MCF 10A (cell line): Measurements from ENCODE around the gene ARSG. TPM values are rescaled to one million over a fixed set of nuclear protein-coding genes. Genes with fewer than 3 reads are reported as not detected.

Experiments
- BruUV-seq: library from RNA; stranded (reverse); fragments of 400-500 nt; replicated peaks from 2 replicates; lab custom pipeline; 2021; lab: Mats Ljungman, UMichigan
- CTCF ChIA-PET: fragments of 300-600 bp; sonication (Branson Sonifier 250); formaldehyde crosslinking; extraction: SDS; loops from one replicate; lab custom pipeline; 2021; ENCODE audit warnings: antibody characterized with exemption, inconsistent platforms; lab: Yijun Ruan, JAX
- POLR2A ChIA-PET: fragments of 300-600, 350-650 bp; sonication (Branson Sonifier 250); formaldehyde crosslinking; extraction: SDS; loops from one replicate; lab custom pipeline; 2020; ENCODE audit warnings: antibody characterized with exemption, inconsistent platforms; lab: Yijun Ruan, JAX
- DNase-seq: peaks from one replicate; pipeline ENCODE4 v3.0.0-alpha.2; 2018; ENCODE audit not compliant: unreplicated experiment
- H3K27ac Mint-ChIP-seq: one replicate; pipeline ENCODE4 v1.8.0; 2022; ENCODE audit warnings: mild to moderate bottlenecking, low read depth, mixed read lengths; ENCODE audit not compliant: unreplicated experiment
- H3K27me3 Mint-ChIP-seq: one replicate; pipeline ENCODE4 v1.8.0; 2022; ENCODE audit warnings: mixed read lengths; ENCODE audit not compliant: insufficient read depth, unreplicated experiment
- H3K36me3 Mint-ChIP-seq: one replicate; pipeline ENCODE4 v1.8.0; 2022; ENCODE audit warnings: mild to moderate bottlenecking, moderate library complexity, mixed read lengths; ENCODE audit not compliant: insufficient read depth, unreplicated experiment
- H3K4me1 Mint-ChIP-seq: one replicate; pipeline ENCODE4 v1.8.0; 2022; ENCODE audit warnings: mixed read lengths; ENCODE audit not compliant: insufficient read depth, unreplicated experiment
- H3K4me3 Mint-ChIP-seq: one replicate; pipeline ENCODE4 v1.8.0; 2022; ENCODE audit warnings: mild to moderate bottlenecking, moderate library complexity, mixed read lengths; ENCODE audit not compliant: unreplicated experiment
- H3K9me3 Mint-ChIP-seq: one replicate; pipeline ENCODE4 v1.8.0; 2022; ENCODE audit warnings: mixed read lengths; ENCODE audit not compliant: unreplicated experiment
- CTCF ChIP-seq: fragments of 200-600 bp; IDR thresholded peaks from one replicate; pipeline ENCODE4 v1.8.0; 2022; ENCODE audit warnings: antibody characterized with exemption, mild to moderate bottlenecking; ENCODE audit not compliant: unreplicated experiment
- intact Hi-C: fragments of 100-400 bp; cut with micrococcal nuclease; formaldehyde crosslinking; loops from 2 replicates; pipeline ENCODE4 v1.14.1; 2022
- total RNA-seq: library from RNA; stranded (reverse); gene quantifications from 2 replicates; pipeline ENCODE4 v1.2.3, GENCODE V29; 2022

ARSG gene
- total RNA-seq, 1 experiment from 2014 or later: 5.9 TPM

GRCh38 chr17:68390888-68391545 lies 99.7 kb downstream of the ARSG start:
- DNase-seq: no peak
- intact Hi-C loops: no loop called here
- POLR2A ChIA-PET: no interaction called here
- Mint-ChIP-seq H3K36me3 (no peaks in the 10 kb centered on the region), H3K27ac (no peak overlapping the region), H3K4me1 (no peaks in the 10 kb centered on the region), H3K9me3 (no peaks in the 10 kb centered on the region), H3K27me3 (no peaks in the 10 kb centered on the region), H3K4me3 (no peak overlapping the region)
- CTCF ChIA-PET: interaction anchor here (1.6 kb wide), 1 partner anchor 9 kb away, joined by 3 read pairs; no protein-coding TSS in a partner anchor
- TF ChIP-seq CTCF: no peak
- no TSS peak for BruUV-seq

- no TSS peak for BruUV-seq
- CTCF ChIA-PET: interaction anchor here (1.6 kb wide), 1 partner anchor 10 kb away, joined by 3 read pairs; no protein-coding TSS in a partner anchor
- Mint-ChIP-seq H3K36me3 (no peaks in the 10 kb centered on the region), H3K4me3 (no peak overlapping the region), H3K27me3 (no peaks in the 10 kb centered on the region), H3K4me1 (no peaks in the 10 kb centered on the region), H3K9me3 (no peaks in the 10 kb centered on the region), H3K27ac (no peak overlapping the region)
- no peak for TF ChIP-seq CTCF
- DNase-seq: no peak
- intact Hi-C loops: no loop called here
- POLR2A ChIA-PET: no interaction called here
These were observed 100.4 kb downstream of the ARSG start for GRCh38 chr17:68391561-68392268.

GRCh38 chr17:68394608-68395331 lies 103.5 kb downstream of the ARSG start:
- no peak overlapping the region for H3K27ac Mint-ChIP-seq
- POLR2A ChIA-PET: no interaction called here
- TF ChIP-seq CTCF: no peak

More at GRCh38 chr17:68394608-68395331, 103.5 kb downstream of the ARSG start:
- Mint-ChIP-seq H3K9me3 (no peaks in the 10 kb centered on the region), H3K27me3 (no peaks in the 10 kb centered on the region), H3K36me3 (no peaks in the 10 kb centered on the region), H3K4me3 (no peak overlapping the region), H3K4me1 (no peaks in the 10 kb centered on the region)
- intact Hi-C loops: no loop called here
- no TSS peak for BruUV-seq
- CTCF ChIA-PET: interaction anchor here (0.6 to 1.0 kb wide), 3 partner anchors 10 to 132 kb away, joined by 3 read pairs; no protein-coding TSS in a partner anchor
- DNase-seq: no peak
